Fibroblast of lung (primary cell): ENCODE data around the gene TARS1. TPM values are rescaled to one million over a fixed set of nuclear protein-coding genes. Genes with fewer than 3 reads are reported as not detected.
"Not testable (repeated sequence)": the region's sequence is repeated elsewhere in the genome, so short reads cannot be mapped to it uniquely, and the experiment has no call there.

Experiments used
- DNase-seq, 2 donors: peaks; one replicate each; pipeline versions ENCODE4 v3.0.0 to v3.0.0-alpha.2; 2010; ENCODE audit warnings: low read depth in 2 of 2
- H2AFZ ChIP-seq: 2 replicates; pipeline ENCODE4 v1.5.1; 2012; ENCODE audit warnings: low read length, control low read depth, inconsistent platforms
- H3K27ac ChIP-seq: 2 replicates; pipeline ENCODE4 v1.5.1; 2011; ENCODE audit warnings: low read length, control low read depth; ENCODE audit not compliant: insufficient read depth
- H3K27me3 ChIP-seq: 2 replicates; pipeline ENCODE4 v1.5.1; 2011; ENCODE audit warnings: mild to moderate bottlenecking, low read length; ENCODE audit not compliant: control insufficient read depth, insufficient read depth
- H3K36me3 ChIP-seq: 2 replicates; pipeline ENCODE4 v1.5.1; 2011; ENCODE audit warnings: low read length; ENCODE audit not compliant: control insufficient read depth, insufficient read depth
- H3K4me1 ChIP-seq: 2 replicates; pipeline ENCODE4 v1.5.1; 2011; ENCODE audit warnings: low read length; ENCODE audit not compliant: control insufficient read depth, insufficient read depth; ENCODE audit errors: extremely low read depth
- H3K4me2 ChIP-seq: 2 replicates; pipeline ENCODE4 v1.5.1; 2011; ENCODE audit warnings: low read length, control low read depth; ENCODE audit not compliant: insufficient read depth; ENCODE audit errors: extremely low read depth
- H3K4me3 ChIP-seq, 4 experiments: fragments of 200-600 bp in 1 of 4; sonication (generic) in 1 of 4; replicated peaks in 1 of 4; 2 replicates each; pipeline ENCODE4 v1.5.1; 2011 to 2016; ENCODE audit warnings: low read length in 4 of 4, low read depth in 3 of 4, mild to moderate bottlenecking in 3 of 4, control low read depth in 2 of 4, inconsistent platforms in 1 of 4, mixed read lengths in 1 of 4; ENCODE audit not compliant: insufficient read depth in 1 of 4; ENCODE audit errors: control extremely low read depth in 1 of 4
- H3K79me2 ChIP-seq: 2 replicates; pipeline ENCODE4 v1.5.1; 2012; ENCODE audit warnings: mild to moderate bottlenecking, low read length, inconsistent platforms; ENCODE audit not compliant: control insufficient read depth, insufficient read depth
- H3K9ac ChIP-seq: 2 replicates; pipeline ENCODE4 v1.5.1; 2011; ENCODE audit warnings: mild to moderate bottlenecking, low read length, control low read depth; ENCODE audit not compliant: insufficient read depth
- H3K9me3 ChIP-seq: 2 replicates; pipeline ENCODE4 v1.5.1; 2012; ENCODE audit warnings: low read depth, low read length; ENCODE audit not compliant: control insufficient read depth, insufficient read depth
- H4K20me1 ChIP-seq: 2 replicates; pipeline ENCODE4 v1.5.1; 2011; ENCODE audit warnings: low read length; ENCODE audit not compliant: control insufficient read depth, insufficient read depth; ENCODE audit errors: extremely low read depth
- EZH2 ChIP-seq: IDR thresholded peaks from 2 replicates; pipeline ENCODE4 v1.5.1; 2012; ENCODE audit warnings: low read length, control low read depth, mild to moderate bottlenecking; ENCODE audit errors: missing control alignments
- polyA plus RNA-seq, 2 donors: library from polyadenylated mRNA; depleted of rRNA in 1 of 2; stranded (reverse) in 1 of 2; unstranded in 1 of 2; fragments of >200 nt; gene quantifications; 2 replicates each; pipeline ENCODE4 v1.2.1, GENCODE V29; 2011 to 2012; ENCODE audit warnings: missing spikeins in 1 of 2
- total RNA-seq: library from RNA; depleted of rRNA; stranded (reverse); fragments of >200 nt; gene quantifications from 2 replicates; pipeline ENCODE4 v1.2.1, GENCODE V29; 2014
- TF ChIP-seq, protein P1 (sequence below), 2 donors: IDR thresholded peaks in 1 of 2; conservative IDR thresholded peaks in 1 of 2; 1 replicate in 1 of 2; 2 replicates in 1 of 2; pipeline ENCODE4 v1.5.1; 2011 to 2012; ENCODE audit warnings: low read length in 2 of 2, control low read depth in 1 of 2, inconsistent platforms in 1 of 2, low read depth in 1 of 2, mild to moderate bottlenecking in 1 of 2

Gene TARS1
- total and polyA plus RNA-seq, 2 donors (not counting 1 experiment from before 2014, with no cell fraction given), result 130 to 368 TPM

DNA sequence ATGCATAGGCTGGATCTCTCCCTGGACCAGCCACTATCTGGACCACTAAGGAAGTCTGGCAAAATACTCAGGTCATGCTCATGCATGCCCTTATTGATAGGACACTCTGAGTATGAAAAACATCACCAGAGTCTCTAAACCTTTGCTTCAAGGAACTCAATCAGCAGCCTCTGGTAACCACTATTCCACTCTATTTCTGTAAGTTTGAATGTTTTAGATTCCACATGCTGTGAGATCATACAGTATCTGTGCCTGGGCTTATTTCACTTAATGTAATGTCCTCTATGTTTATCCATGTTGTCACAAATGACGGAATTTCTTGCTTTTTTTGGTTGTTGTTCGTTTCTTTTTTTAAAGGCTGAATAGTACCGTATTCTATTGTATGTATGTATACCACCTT, 68.3 kb downstream of the TARS1 start:
- TF ChIP-seq, protein P1, sequence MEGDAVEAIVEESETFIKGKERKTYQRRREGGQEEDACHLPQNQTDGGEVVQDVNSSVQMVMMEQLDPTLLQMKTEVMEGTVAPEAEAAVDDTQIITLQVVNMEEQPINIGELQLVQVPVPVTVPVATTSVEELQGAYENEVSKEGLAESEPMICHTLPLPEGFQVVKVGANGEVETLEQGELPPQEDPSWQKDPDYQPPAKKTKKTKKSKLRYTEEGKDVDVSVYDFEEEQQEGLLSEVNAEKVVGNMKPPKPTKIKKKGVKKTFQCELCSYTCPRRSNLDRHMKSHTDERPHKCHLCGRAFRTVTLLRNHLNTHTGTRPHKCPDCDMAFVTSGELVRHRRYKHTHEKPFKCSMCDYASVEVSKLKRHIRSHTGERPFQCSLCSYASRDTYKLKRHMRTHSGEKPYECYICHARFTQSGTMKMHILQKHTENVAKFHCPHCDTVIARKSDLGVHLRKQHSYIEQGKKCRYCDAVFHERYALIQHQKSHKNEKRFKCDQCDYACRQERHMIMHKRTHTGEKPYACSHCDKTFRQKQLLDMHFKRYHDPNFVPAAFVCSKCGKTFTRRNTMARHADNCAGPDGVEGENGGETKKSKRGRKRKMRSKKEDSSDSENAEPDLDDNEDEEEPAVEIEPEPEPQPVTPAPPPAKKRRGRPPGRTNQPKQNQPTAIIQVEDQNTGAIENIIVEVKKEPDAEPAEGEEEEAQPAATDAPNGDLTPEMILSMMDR (conservative IDR thresholded peaks at IDR 0.05 in 1 of 2, IDR thresholded peaks at IDR 0.05 in 1 of 2; ENCODE audit: low read depth in 1 of 2, low read length in 2 of 2), result no peak
- TF ChIP-seq EZH2, result no peak
- H3K9ac ChIP-seq, result no peak overlapping the region
- peak in 1 of 2 donors; percentile 45 for DNase-seq
- no peak overlapping the region for H3K4me3 ChIP-seq
- H4K20me1 ChIP-seq, result no peaks in the 10 kb centered on the region
- H3K27me3 ChIP-seq, result no peaks in the 10 kb centered on the region
- H3K4me1 ChIP-seq, result no peaks in the 10 kb centered on the region
- H3K27ac ChIP-seq, result no peak overlapping the region
- H3K9me3 ChIP-seq, result no peaks in the 10 kb centered on the region
- no peak overlapping the region for H3K4me2 ChIP-seq
- H3K79me2 ChIP-seq, result no peaks in the 10 kb centered on the region
- H2AFZ ChIP-seq, result no peak overlapping the region
- H3K36me3 ChIP-seq, result no peaks in the 10 kb centered on the region

DNA sequence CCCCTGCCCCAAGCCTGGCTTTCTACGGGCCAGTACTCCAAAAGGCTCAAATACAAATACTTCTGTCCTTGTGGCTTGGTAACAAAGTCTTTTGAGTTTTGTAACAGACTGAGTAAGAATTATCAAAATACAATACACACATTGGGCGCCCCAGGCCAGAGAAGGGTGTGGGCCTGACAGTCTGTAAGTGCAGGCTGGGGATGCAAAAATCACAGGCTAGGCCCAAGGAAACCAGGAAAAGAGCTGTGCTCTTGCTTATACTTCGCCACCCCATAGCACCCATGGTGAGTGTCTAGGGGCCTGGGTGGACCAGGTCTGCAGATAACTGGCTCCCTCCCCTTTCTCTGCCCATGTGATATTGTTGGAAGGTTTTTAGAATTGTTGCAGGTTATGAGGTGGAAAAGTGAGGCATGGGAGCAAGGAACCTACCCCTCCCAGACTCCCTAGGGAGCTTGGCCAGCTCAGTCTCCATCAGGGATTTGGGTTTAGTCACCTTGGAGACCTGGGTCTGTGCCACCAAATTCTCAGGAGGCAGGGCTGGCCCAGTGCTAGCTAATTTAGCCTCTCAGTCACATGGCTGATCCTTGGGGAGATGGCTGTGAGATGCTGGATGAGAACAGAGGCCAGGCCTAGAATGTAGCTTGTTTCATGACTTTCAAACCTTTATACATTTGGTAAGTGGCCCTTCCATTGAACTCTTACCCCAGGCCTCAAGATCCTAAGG, 72.9 kb downstream of the TARS1 start:
- Histone ChIP-seq H3K4me2 (no peak overlapping the region), H2AFZ (no peak overlapping the region), H3K9me3 (no peaks in the 10 kb centered on the region), H3K79me2 (no peaks in the 10 kb centered on the region), H4K20me1 (no peaks in the 10 kb centered on the region), H3K9ac (no peak overlapping the region), H3K4me3 (no peak overlapping the region), H3K27me3 (no peaks in the 10 kb centered on the region), H3K4me1 (no peaks in the 10 kb centered on the region), H3K36me3 (no peaks in the 10 kb centered on the region), H3K27ac (no peak overlapping the region)
- TF ChIP-seq EZH2, result no peak
- TF ChIP-seq, protein P1 (conservative IDR thresholded peaks at IDR 0.05 in 1 of 2, IDR thresholded peaks at IDR 0.05 in 1 of 2; ENCODE audit: low read depth in 1 of 2, low read length in 2 of 2), result no peak
- no peak for DNase-seq

DNA sequence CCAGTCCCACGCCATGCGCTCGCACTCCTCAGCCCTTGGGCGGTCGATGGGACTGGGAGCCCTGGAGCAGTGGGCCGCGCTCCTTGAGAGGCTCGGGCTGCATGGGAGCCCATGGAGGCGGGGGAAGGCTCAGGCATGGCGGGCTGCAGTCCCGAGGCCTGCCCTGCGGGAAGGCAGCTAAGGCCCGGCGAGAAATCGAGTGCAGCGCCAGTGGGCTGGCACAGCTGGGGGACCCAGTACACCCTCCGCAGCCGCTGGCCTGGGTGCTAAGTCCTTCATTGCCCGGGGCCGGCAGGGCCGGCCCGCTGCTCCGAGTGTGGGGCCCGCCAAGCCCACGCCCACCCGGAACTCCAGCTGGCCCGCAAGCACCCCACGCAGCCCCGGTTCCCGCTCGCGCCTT, 74.6 kb downstream of the TARS1 start:
- H4K20me1 ChIP-seq, H3K9ac ChIP-seq, H3K79me2 ChIP-seq, H3K4me1 ChIP-seq, H3K36me3 ChIP-seq, H3K27me3 ChIP-seq, H3K9me3 ChIP-seq, DNase-seq, H3K4me2 ChIP-seq, H3K27ac ChIP-seq, H3K4me3 ChIP-seq, H2AFZ ChIP-seq: not testable (repeated sequence)
